Tibial nerve (tissue), 4 donors: ENCODE measurements around the gene PPP1R2. TPM values are rescaled to one million over a fixed set of nuclear protein-coding genes. Genes with fewer than 3 reads are reported as not detected.
A peak's percentile ranks its signal among the peaks of the same experiment; 100 is the strongest.
"Not testable (repeated sequence)": the region's sequence is repeated elsewhere in the genome, so short reads cannot be mapped to it uniquely, and the experiment has no call there.

ENCODE experiments used
- DNase-seq, 2 donors: peaks; one replicate each; pipeline ENCODE4 v3.0.0-alpha.2; 2019; ENCODE audit warnings: low spot score in 2 of 2
- H3K27ac ChIP-seq, 4 donors: fragments of 200-600 bp; sonication (generic) in 3 of 4; one replicate each; pipeline ENCODE4 v1.5.1; 2017 to 2019; ENCODE audit warnings: mild to moderate bottlenecking in 1 of 4
- H3K27me3 ChIP-seq, 2 donors: fragments of 200-600 bp; sonication (generic) in 1 of 2; one replicate each; pipeline versions ENCODE4 v1.5.1 to v1.6.0; 2017 to 2019
- H3K36me3 ChIP-seq, 3 donors: fragments of 200-600 bp; sonication (generic); one replicate each; pipeline ENCODE4 v1.5.1; 2018 to 2019
- H3K4me1 ChIP-seq, 4 donors: fragments of 200-600 bp; sonication (generic) in 3 of 4; one replicate each; pipeline ENCODE4 v1.5.1; 2017 to 2019
- H3K4me3 ChIP-seq, 4 donors: fragments of 200-600 bp; sonication (generic) in 3 of 4; one replicate each; pipeline ENCODE4 v1.5.1; 2017 to 2019; ENCODE audit warnings: mild to moderate bottlenecking in 1 of 4, moderate library complexity in 1 of 4
- H3K9me3 ChIP-seq, 4 donors: fragments of 200-600 bp; sonication (generic) in 3 of 4; one replicate each; pipeline ENCODE4 v1.5.1; 2017 to 2019
- CTCF ChIP-seq, 5 experiments: fragments of 200-600 bp in 3 of 5; fragments of 450-650 bp in 2 of 5; sonication (generic) in 3 of 5; IDR thresholded peaks; one replicate each; pipeline ENCODE4 v1.5.1; 2016 to 2019; ENCODE audit warnings: antibody characterized with exemption in 5 of 5, mild to moderate bottlenecking in 3 of 5, moderate library complexity in 2 of 5
- EP300 ChIP-seq, 2 donors: sonication (generic); formaldehyde crosslinking; IDR thresholded peaks; one replicate each; pipeline ENCODE4 v1.6.1; 2017; ENCODE audit warnings: antibody characterized with exemption in 2 of 2, mild to moderate bottlenecking in 1 of 2
- POLR2A ChIP-seq, 2 donors: fragments of 450-650 bp; IDR thresholded peaks; one replicate each; pipeline ENCODE4 v1.6.1; 2017; ENCODE audit warnings: antibody characterized with exemption in 2 of 2, mild to moderate bottlenecking in 2 of 2, moderate library complexity in 2 of 2
- WGBS, 2 donors: methylation state at CpG; one replicate each; pipeline ENCODE4 v1.1.5; 2018; 5-methylcytosine and 5-hydroxymethylcytosine counted together
- total RNA-seq, 4 donors: library from RNA; depleted of rRNA; stranded (reverse); fragments of >200 nt; gene quantifications; one replicate each; pipeline ENCODE4 v1.1.0, GENCODE V29; 2016

PPP1R2 gene
- total RNA-seq, 4 donors from 2014 or later: 66.6 to 98.1 (median 87.4) TPM

- Histone ChIP-seq H3K9me3 (no peaks in the 10 kb centered on the region), H3K36me3 (peaks cover 0 to 42% (median 0%) of the 10 kb centered on the region in 3 donors), H3K4me1 (peaks cover 0 to 6% (median 0%) of the 10 kb centered on the region in 4 donors), H3K4me3 (no peak overlapping the region), H3K27ac (no peak overlapping the region), H3K27me3 (no peaks in the 10 kb centered on the region)
- WGBS, 2 donors: 83 to 85% methylated on average over 14 of the region's 14 CpGs
- no peak for DNase-seq
- TF ChIP-seq POLR2A (IDR thresholded peaks at IDR 0.05) (no peak), CTCF (IDR thresholded peaks at IDR 0.05) (no peak), EP300 (IDR thresholded peaks at IDR 0.05) (no peak)
Observed at GRCh38 chr3:195524171-195524896, 18.8 kb downstream of the PPP1R2 start.

- H3K27me3 ChIP-seq: no peaks in the 10 kb centered on the region
- 57 to 58% methylated on average over 6 of the region's 6 CpGs for WGBS, 2 donors
- no peak overlapping the region for H3K27ac ChIP-seq
- peaks cover 0 to 6% (median 0%) of the 10 kb centered on the region in 4 donors for H3K4me1 ChIP-seq
- peaks cover 0 to 47% (median 0%) of the 10 kb centered on the region in 3 donors for H3K36me3 ChIP-seq
- H3K9me3 ChIP-seq: no peaks in the 10 kb centered on the region
- H3K4me3 ChIP-seq: no peak overlapping the region
- TF ChIP-seq EP300 (IDR thresholded peaks at IDR 0.05): no peak
- peak; percentile 55 to 86 (median 78) for TF ChIP-seq CTCF (IDR thresholded peaks at IDR 0.05)
- DNase-seq: no peak
Observed at GRCh38 chr3:195522254-195523023, 20.7 kb downstream of the PPP1R2 start.

GRCh38 chr3:195517030-195517429 lies 26.1 kb downstream of the PPP1R2 start:
- Histone ChIP-seq H3K36me3 (peaks cover 0 to 71% (median 10%) of the 10 kb centered on the region in 3 donors), H3K27me3 (no peaks in the 10 kb centered on the region), H3K4me3 (no peak overlapping the region), H3K27ac (no peak overlapping the region), H3K9me3 (no peaks in the 10 kb centered on the region), H3K4me1 (peaks cover 0 to 6% (median 0%) of the 10 kb centered on the region in 4 donors)
- TF ChIP-seq CTCF (IDR thresholded peaks at IDR 0.05): no peak
- no peak for TF ChIP-seq EP300 (IDR thresholded peaks at IDR 0.05)
- no peak for TF ChIP-seq POLR2A (IDR thresholded peaks at IDR 0.05)
- 100% methylated on average over 1 of the region's 1 CpG for WGBS, 2 donors
- no peak for DNase-seq

- DNase-seq, H3K4me1 ChIP-seq, H3K9me3 ChIP-seq, H3K4me3 ChIP-seq, H3K27ac ChIP-seq, H3K27me3 ChIP-seq: not testable (repeated sequence)
- H3K36me3 ChIP-seq: peaks cover 0 to 69% (median 10%) of the 10 kb centered on the region in 3 donors
- 96% methylated on average over 1 of the region's 1 CpG for WGBS, 2 donors
Observed at GRCh38 chr3:195514610-195515235, 28.4 kb downstream of the PPP1R2 start.

GRCh38 chr3:195512798-195513345 lies 30.3 kb downstream of the PPP1R2 start:
- Histone ChIP-seq H3K27ac (no peak overlapping the region), H3K27me3 (no peaks in the 10 kb centered on the region), H3K4me1 (peaks cover 0 to 3% (median 0%) of the 10 kb centered on the region in 4 donors), H3K4me3 (no peak overlapping the region), H3K36me3 (peaks cover 0 to 70% (median 10%) of the 10 kb centered on the region in 3 donors), H3K9me3 (no peaks in the 10 kb centered on the region)
- DNase-seq: no peak
- WGBS, 2 donors: 84 to 88% methylated on average over 7 of the region's 7 CpGs
- TF ChIP-seq CTCF (IDR thresholded peaks at IDR 0.05): no peak
- TF ChIP-seq POLR2A (IDR thresholded peaks at IDR 0.05): no peak
